ENCODE measurements around the gene PCNT.

PCNT gene

GRCh38 chr21:46355161-46356004 lies 31.4 kb downstream of the PCNT start:
- Histone ChIP-seq H3K36me3 (ENCODE audit: insufficient read depth, low read depth, low read length) (peaks cover 85% of the 10 kb centered on the region), H3K27ac (ENCODE audit: low read length) (no peak overlapping the region), H3K9ac (ENCODE audit: low read depth, low read length) (no peak overlapping the region), H3K4me3 (ENCODE audit: low read length) (no peak overlapping the region), H3K27me3 (ENCODE audit: insufficient read depth, low read length) (no peaks in the 10 kb centered on the region), H3K9me3 (ENCODE audit: insufficient read depth, low read depth, low read length) (no peaks in the 10 kb centered on the region), H3K4me1 (ENCODE audit: insufficient read depth, low read length) (no peaks in the 10 kb centered on the region)

- H3K9me3 ChIP-seq (ENCODE audit: insufficient read depth, low read depth, low read length) = no peaks in the 10 kb centered on the region
- no peak overlapping the region for H3K4me3 ChIP-seq (ENCODE audit: low read length)
- H3K9ac ChIP-seq (ENCODE audit: low read depth, low read length) = no peak overlapping the region
- H3K27ac ChIP-seq (ENCODE audit: low read length) = no peak overlapping the region
- peaks cover 84% of the 10 kb centered on the region for H3K36me3 ChIP-seq (ENCODE audit: insufficient read depth, low read depth, low read length)
- H3K4me1 ChIP-seq (ENCODE audit: insufficient read depth, low read length) = no peaks in the 10 kb centered on the region
- no peaks in the 10 kb centered on the region for H3K27me3 ChIP-seq (ENCODE audit: insufficient read depth, low read length)
These were observed 32.0 kb downstream of the PCNT start for GRCh38 chr21:46356005-46356338.

GRCh38 chr21:46356494-46357334 lies 32.8 kb downstream of the PCNT start:
- peaks cover 84% of the 10 kb centered on the region for H3K36me3 ChIP-seq (ENCODE audit: insufficient read depth, low read depth, low read length)

DNA sequence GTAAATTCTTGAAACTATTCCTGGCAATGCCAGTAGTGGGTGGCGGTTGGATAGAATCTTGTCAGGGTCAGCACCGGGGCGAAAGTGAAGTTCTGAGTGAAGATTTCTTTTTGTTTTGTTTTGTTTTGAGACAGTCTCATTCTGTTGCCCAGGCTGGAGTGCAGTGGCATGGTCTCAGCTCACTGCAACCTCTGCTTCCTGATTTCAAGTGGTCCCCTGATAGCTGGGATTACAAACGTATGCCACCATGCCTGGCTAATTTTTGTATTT lies 33.3 kb downstream of the PCNT start:
- Histone ChIP-seq H3K36me3 (ENCODE audit: insufficient read depth, low read depth, low read length) (peaks cover 84% of the 10 kb centered on the region), H3K9ac (ENCODE audit: low read depth, low read length) (no peak overlapping the region), H3K9me3 (ENCODE audit: insufficient read depth, low read depth, low read length) (no peaks in the 10 kb centered on the region), H3K4me3 (ENCODE audit: low read length) (no peak overlapping the region), H3K4me1 (ENCODE audit: insufficient read depth, low read length) (no peaks in the 10 kb centered on the region), H3K27me3 (ENCODE audit: insufficient read depth, low read length) (no peaks in the 10 kb centered on the region), H3K27ac (ENCODE audit: low read length) (no peak overlapping the region)

More at GRCh38 chr21:46356494-46357334, 32.8 kb downstream of the PCNT start:
- Histone ChIP-seq H3K4me1 (ENCODE audit: insufficient read depth, low read length) (no peaks in the 10 kb centered on the region), H3K4me3 (ENCODE audit: low read length) (no peak overlapping the region), H3K9me3 (ENCODE audit: insufficient read depth, low read depth, low read length) (no peaks in the 10 kb centered on the region), H3K27ac (ENCODE audit: low read length) (no peak overlapping the region), H3K27me3 (ENCODE audit: insufficient read depth, low read length) (no peaks in the 10 kb centered on the region), H3K9ac (ENCODE audit: low read depth, low read length) (no peak overlapping the region)

GRCh38 chr21:46357684-46358425 lies 33.9 kb downstream of the PCNT start:
- H3K4me3 ChIP-seq (ENCODE audit: low read length) = no peak overlapping the region
- H3K27me3 ChIP-seq (ENCODE audit: insufficient read depth, low read length) = no peaks in the 10 kb centered on the region
- peaks cover 83% of the 10 kb centered on the region for H3K36me3 ChIP-seq (ENCODE audit: insufficient read depth, low read depth, low read length)
- no peaks in the 10 kb centered on the region for H3K4me1 ChIP-seq (ENCODE audit: insufficient read depth, low read length)
- no peaks in the 10 kb centered on the region for H3K9me3 ChIP-seq (ENCODE audit: insufficient read depth, low read depth, low read length)
- no peak overlapping the region for H3K27ac ChIP-seq (ENCODE audit: low read length)
- H3K9ac ChIP-seq (ENCODE audit: low read depth, low read length) = no peak overlapping the region

GRCh38 chr21:46361176-46361575 lies 37.2 kb downstream of the PCNT start:
- no peak overlapping the region for H3K9ac ChIP-seq (ENCODE audit: low read depth, low read length)
- H3K27me3 ChIP-seq (ENCODE audit: insufficient read depth, low read length) = no peaks in the 10 kb centered on the region
- no peak overlapping the region for H3K27ac ChIP-seq (ENCODE audit: low read length)
- no peak overlapping the region for H3K4me3 ChIP-seq (ENCODE audit: low read length)
- H3K4me1 ChIP-seq (ENCODE audit: insufficient read depth, low read length) = no peaks in the 10 kb centered on the region
- H3K9me3 ChIP-seq (ENCODE audit: insufficient read depth, low read depth, low read length) = no peaks in the 10 kb centered on the region
- H3K36me3 ChIP-seq (ENCODE audit: insufficient read depth, low read depth, low read length) = peaks cover 84% of the 10 kb centered on the region

DNA sequence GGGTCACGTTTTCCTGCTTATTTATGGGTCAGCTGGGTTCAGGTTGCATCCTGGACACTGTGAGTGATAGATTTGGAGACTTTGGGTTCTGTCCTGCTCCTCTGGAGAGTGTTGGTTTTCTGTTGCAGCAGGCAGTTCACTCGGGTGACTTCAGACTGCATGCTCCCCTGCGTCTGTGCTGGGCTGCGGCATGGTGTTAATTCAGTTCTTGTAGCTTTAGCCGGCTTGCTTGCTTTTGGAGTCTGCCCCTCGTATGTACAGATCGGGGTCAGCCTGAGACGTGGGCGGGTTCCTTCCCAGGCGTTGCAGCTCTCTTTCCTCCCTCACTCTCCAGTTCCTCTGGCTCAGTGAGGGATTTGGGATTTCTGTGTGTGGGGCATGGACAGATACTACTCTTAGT lies 38.0 kb downstream of the PCNT start:
- Histone ChIP-seq H3K36me3 (ENCODE audit: insufficient read depth, low read depth, low read length) (peaks cover 84% of the 10 kb centered on the region), H3K4me3 (ENCODE audit: low read length) (no peak overlapping the region), H3K9me3 (ENCODE audit: insufficient read depth, low read depth, low read length) (no peaks in the 10 kb centered on the region), H3K27ac (ENCODE audit: low read length) (no peak overlapping the region), H3K27me3 (ENCODE audit: insufficient read depth, low read length) (no peaks in the 10 kb centered on the region), H3K9ac (ENCODE audit: low read depth, low read length) (no peak overlapping the region; the same call in 1 of the 2 replicates), H3K4me1 (ENCODE audit: insufficient read depth, low read length) (no peaks in the 10 kb centered on the region)

- H3K36me3 ChIP-seq (ENCODE audit: insufficient read depth, low read depth, low read length) = peaks cover 83% of the 10 kb centered on the region
These were observed 39.0 kb downstream of the PCNT start for GRCh38 chr21:46362946-46363345.

DNA sequence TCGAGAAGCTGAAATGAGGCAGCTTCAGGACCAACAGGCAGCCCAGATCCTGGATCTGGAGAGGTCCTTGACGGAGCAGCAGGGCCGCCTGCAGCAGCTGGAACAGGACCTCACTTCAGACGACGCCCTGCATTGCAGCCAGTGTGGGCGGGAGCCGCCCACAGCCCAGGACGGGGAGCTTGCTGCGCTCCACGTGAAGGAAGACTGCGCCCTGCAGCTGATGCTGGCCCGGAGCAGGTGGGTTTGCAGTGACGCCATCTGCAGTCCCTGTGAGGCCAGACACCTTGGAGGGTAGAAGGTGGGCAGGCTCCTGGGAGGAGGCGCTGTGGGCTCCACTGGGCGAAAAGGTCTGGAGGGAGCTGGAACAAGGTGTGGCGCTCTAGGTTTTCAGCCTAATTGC lies 39.7 kb downstream of the PCNT start:
- H3K36me3 ChIP-seq (ENCODE audit: insufficient read depth, low read depth, low read length) = peaks cover 82% of the 10 kb centered on the region

More at GRCh38 chr21:46362946-46363345, 39.0 kb downstream of the PCNT start:
- H3K27ac ChIP-seq (ENCODE audit: low read length) = no peak overlapping the region
- no peaks in the 10 kb centered on the region for H3K9me3 ChIP-seq (ENCODE audit: insufficient read depth, low read depth, low read length)
- H3K4me3 ChIP-seq (ENCODE audit: low read length) = no peak overlapping the region
- H3K9ac ChIP-seq (ENCODE audit: low read depth, low read length) = no peak overlapping the region
- no peaks in the 10 kb centered on the region for H3K27me3 ChIP-seq (ENCODE audit: insufficient read depth, low read length)
- H3K4me1 ChIP-seq (ENCODE audit: insufficient read depth, low read length) = no peaks in the 10 kb centered on the region

GRCh38 chr21:46366091-46366490 lies 42.1 kb downstream of the PCNT start:
- no peak overlapping the region for H3K27ac ChIP-seq (ENCODE audit: low read length)
- H3K4me1 ChIP-seq (ENCODE audit: insufficient read depth, low read length) = no peaks in the 10 kb centered on the region
- H3K4me3 ChIP-seq (ENCODE audit: low read length) = no peak overlapping the region
- peaks cover 81% of the 10 kb centered on the region for H3K36me3 ChIP-seq (ENCODE audit: insufficient read depth, low read depth, low read length)
- H3K9ac ChIP-seq (ENCODE audit: low read depth, low read length) = no peak overlapping the region
- no peaks in the 10 kb centered on the region for H3K27me3 ChIP-seq (ENCODE audit: insufficient read depth, low read length)
- no peaks in the 10 kb centered on the region for H3K9me3 ChIP-seq (ENCODE audit: insufficient read depth, low read depth, low read length)

More for the DNA sequence above, 39.7 kb downstream of the PCNT start:
- no peak overlapping the region for H3K9ac ChIP-seq (ENCODE audit: low read depth, low read length)
- no peak overlapping the region for H3K27ac ChIP-seq (ENCODE audit: low read length)
- H3K9me3 ChIP-seq (ENCODE audit: insufficient read depth, low read depth, low read length) = no peaks in the 10 kb centered on the region
- no peaks in the 10 kb centered on the region for H3K4me1 ChIP-seq (ENCODE audit: insufficient read depth, low read length)
- no peaks in the 10 kb centered on the region for H3K27me3 ChIP-seq (ENCODE audit: insufficient read depth, low read length)
- H3K4me3 ChIP-seq (ENCODE audit: low read length) = no peak overlapping the region

- H3K27me3 ChIP-seq (ENCODE audit: insufficient read depth, low read length) = no peaks in the 10 kb centered on the region
These were observed 42.6 kb downstream of the PCNT start for GRCh38 chr21:46366561-46366960.

More at GRCh38 chr21:46366561-46366960, 42.6 kb downstream of the PCNT start:
- Histone ChIP-seq H3K36me3 (ENCODE audit: insufficient read depth, low read depth, low read length) (peaks cover 78% of the 10 kb centered on the region), H3K9ac (ENCODE audit: low read depth, low read length) (no peak overlapping the region), H3K4me3 (ENCODE audit: low read length) (no peak overlapping the region), H3K27ac (ENCODE audit: low read length) (no peak overlapping the region), H3K9me3 (ENCODE audit: insufficient read depth, low read depth, low read length) (no peaks in the 10 kb centered on the region), H3K4me1 (ENCODE audit: insufficient read depth, low read length) (no peaks in the 10 kb centered on the region)

Measured in iPS-20b (cell line).